Keratinocyte (primary cell): Measurements from ENCODE around the gene TBRG4.

Experiments
- EZH2 ChIP-seq: IDR thresholded peaks from one replicate; pipeline ENCODE4 v1.6.1; 2012; ENCODE audit warnings: inconsistent platforms, mild to moderate bottlenecking, low read length, moderate library complexity
- TF ChIP-seq, protein P1 (sequence below), 3 experiments: IDR thresholded peaks in 1 of 3; conservative IDR thresholded peaks in 1 of 3; optimal IDR thresholded peaks in 1 of 3; 2 replicates in 2 of 3; 3 replicates in 1 of 3; pipeline versions ENCODE3 to v1.5.1; 2011; ENCODE audit warnings: low read length in 3 of 3, mild to moderate bottlenecking in 3 of 3, moderate library complexity in 2 of 3, control low read depth in 1 of 3, inconsistent platforms in 1 of 3; ENCODE audit not compliant: insufficient read depth in 2 of 3; ENCODE audit errors: extremely low read depth in 1 of 3

GRCh38 chr7:45060295-45060694, 51.2 kb downstream of the TBRG4 start:
- no peak for TF ChIP-seq EZH2
- TF ChIP-seq, protein P1, sequence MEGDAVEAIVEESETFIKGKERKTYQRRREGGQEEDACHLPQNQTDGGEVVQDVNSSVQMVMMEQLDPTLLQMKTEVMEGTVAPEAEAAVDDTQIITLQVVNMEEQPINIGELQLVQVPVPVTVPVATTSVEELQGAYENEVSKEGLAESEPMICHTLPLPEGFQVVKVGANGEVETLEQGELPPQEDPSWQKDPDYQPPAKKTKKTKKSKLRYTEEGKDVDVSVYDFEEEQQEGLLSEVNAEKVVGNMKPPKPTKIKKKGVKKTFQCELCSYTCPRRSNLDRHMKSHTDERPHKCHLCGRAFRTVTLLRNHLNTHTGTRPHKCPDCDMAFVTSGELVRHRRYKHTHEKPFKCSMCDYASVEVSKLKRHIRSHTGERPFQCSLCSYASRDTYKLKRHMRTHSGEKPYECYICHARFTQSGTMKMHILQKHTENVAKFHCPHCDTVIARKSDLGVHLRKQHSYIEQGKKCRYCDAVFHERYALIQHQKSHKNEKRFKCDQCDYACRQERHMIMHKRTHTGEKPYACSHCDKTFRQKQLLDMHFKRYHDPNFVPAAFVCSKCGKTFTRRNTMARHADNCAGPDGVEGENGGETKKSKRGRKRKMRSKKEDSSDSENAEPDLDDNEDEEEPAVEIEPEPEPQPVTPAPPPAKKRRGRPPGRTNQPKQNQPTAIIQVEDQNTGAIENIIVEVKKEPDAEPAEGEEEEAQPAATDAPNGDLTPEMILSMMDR (optimal IDR thresholded peaks at IDR 0.05 in 1 of 3, IDR thresholded peaks at IDR 0.05 in 1 of 3, conservative IDR thresholded peaks at IDR 0.05 in 1 of 3; ENCODE audit: extremely low read depth in 1 of 3, insufficient read depth in 2 of 3, low read length in 3 of 3): no peak
